PFSK-1 (cell line): ENCODE results near the gene EN1.

Experiments used
- POLR2AphosphoS5 ChIP-seq: IDR thresholded peaks from 2 replicates; pipeline ENCODE4 v1.6.1; 2012; ENCODE audit warnings: low read depth, mild to moderate bottlenecking, control low read depth, low read length, moderate library complexity
- TAF1 ChIP-seq: IDR thresholded peaks from 2 replicates; pipeline ENCODE4 v1.6.1; 2012; ENCODE audit warnings: low read length, control low read depth, borderline replicate concordance; ENCODE audit not compliant: insufficient read depth

GRCh38 chr2:118806797-118807667 lies 40.4 kb downstream of the EN1 start:
- no peak for TF ChIP-seq POLR2AphosphoS5
- no peak for TF ChIP-seq TAF1
